Glutamatergic neuron (in vitro differentiated cells): ENCODE measurements around the gene ANO2. TPM values are rescaled to one million over a fixed set of nuclear protein-coding genes. Genes with fewer than 3 reads are reported as not detected.

Source experiments
- DNase-seq: peaks from one replicate; pipeline ENCODE4 v3.0.0; 2022
- H3K27ac Mint-ChIP-seq: one replicate; pipeline ENCODE4 v1.8.0; 2020; ENCODE audit warnings: mild to moderate bottlenecking, mixed read lengths, inconsistent platforms; ENCODE audit not compliant: unreplicated experiment
- H3K27me3 Mint-ChIP-seq: one replicate; pipeline ENCODE4 v1.8.0; 2020; ENCODE audit warnings: mild to moderate bottlenecking, moderate library complexity, mixed read lengths, inconsistent platforms; ENCODE audit not compliant: unreplicated experiment
- H3K36me3 Mint-ChIP-seq: one replicate; pipeline ENCODE4 v1.8.0; 2020; ENCODE audit warnings: mild to moderate bottlenecking, mixed read lengths, inconsistent platforms; ENCODE audit not compliant: unreplicated experiment
- H3K4me1 Mint-ChIP-seq: one replicate; pipeline ENCODE4 v1.8.0; 2020; ENCODE audit warnings: mild to moderate bottlenecking, low read depth, mixed read lengths, inconsistent platforms; ENCODE audit not compliant: unreplicated experiment
- H3K4me3 Mint-ChIP-seq: one replicate; pipeline ENCODE4 v1.8.0; 2020; ENCODE audit warnings: mild to moderate bottlenecking, mixed read lengths, inconsistent platforms; ENCODE audit not compliant: unreplicated experiment
- H3K9me3 Mint-ChIP-seq: one replicate; pipeline ENCODE4 v1.8.0; 2020; ENCODE audit warnings: mild to moderate bottlenecking, moderate library complexity, mixed read lengths, inconsistent platforms; ENCODE audit not compliant: unreplicated experiment
- CTCF ChIP-seq: fragments of 200-600 bp; sonication (generic); IDR thresholded peaks from one replicate; pipeline ENCODE4 v1.5.0; 2021; ENCODE audit not compliant: partially characterized antibody, unreplicated experiment
- total RNA-seq: library from RNA; stranded (reverse); fragmentation: NEBNext Ultra II Directional; extraction: Animal tissue kit (Norgen Biotek cat#: 25700); gene quantifications from one replicate; pipeline ENCODE4 v1.2.1, GENCODE V29; 2021; ENCODE audit not compliant: unreplicated experiment

ANO2 gene
- total RNA-seq, 1 donor from 2014 or later: not detected

- H3K4me1 Mint-ChIP-seq: no peaks in the 10 kb centered on the region
- peaks cover 1% of the 10 kb centered on the region for H3K9me3 Mint-ChIP-seq
- no peak for TF ChIP-seq CTCF
- H3K27ac Mint-ChIP-seq: no peak overlapping the region
- no peaks in the 10 kb centered on the region for H3K36me3 Mint-ChIP-seq
- H3K4me3 Mint-ChIP-seq: no peak overlapping the region
- DNase-seq: no peak
- H3K27me3 Mint-ChIP-seq: no peaks in the 10 kb centered on the region
Measured at GRCh38 chr12:5736527-5736926, 208.5 kb downstream of the ANO2 start.

- no peaks in the 10 kb centered on the region for H3K4me1 Mint-ChIP-seq
- H3K4me3 Mint-ChIP-seq: no peak overlapping the region
- DNase-seq: no peak
- H3K27me3 Mint-ChIP-seq: no peaks in the 10 kb centered on the region
- no peak for TF ChIP-seq CTCF
- no peaks in the 10 kb centered on the region for H3K36me3 Mint-ChIP-seq
- H3K9me3 Mint-ChIP-seq: peaks cover 1% of the 10 kb centered on the region
- no peak overlapping the region for H3K27ac Mint-ChIP-seq
Measured at GRCh38 chr12:5736016-5736415, 209.0 kb downstream of the ANO2 start.

DNA sequence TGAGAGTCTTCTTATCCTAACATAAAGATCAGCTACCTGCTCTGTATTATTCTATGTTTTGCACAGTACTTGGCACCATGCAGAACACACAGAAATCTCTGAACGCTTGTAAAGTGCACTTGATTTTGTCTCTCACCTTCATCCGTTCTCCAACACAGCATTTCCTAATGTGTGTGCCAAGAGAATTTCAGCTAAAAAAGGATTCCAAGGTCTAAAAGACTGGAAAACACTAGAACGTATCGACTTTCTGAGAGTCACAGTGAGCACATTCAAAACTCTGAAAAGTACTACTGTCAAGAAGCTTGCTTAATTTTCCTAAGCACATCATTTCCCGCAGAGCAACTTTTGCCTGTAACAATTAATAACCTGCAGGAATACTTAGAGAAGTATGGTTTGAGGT is 211.1 kb downstream of the ANO2 start:
- Mint-ChIP-seq H3K9me3 (peaks cover 1% of the 10 kb centered on the region), H3K27me3 (no peaks in the 10 kb centered on the region), H3K4me3 (no peak overlapping the region), H3K27ac (no peak overlapping the region), H3K36me3 (no peaks in the 10 kb centered on the region), H3K4me1 (no peaks in the 10 kb centered on the region)
- no peak for TF ChIP-seq CTCF
- DNase-seq: no peak

GRCh38 chr12:5733136-5733755 is 211.8 kb downstream of the ANO2 start:
- H3K4me3 Mint-ChIP-seq: no peak overlapping the region
- H3K36me3 Mint-ChIP-seq: no peaks in the 10 kb centered on the region
- H3K27me3 Mint-ChIP-seq: no peaks in the 10 kb centered on the region
- H3K9me3 Mint-ChIP-seq: no peaks in the 10 kb centered on the region
- DNase-seq: no peak
- no peak for TF ChIP-seq CTCF
- no peak overlapping the region for H3K27ac Mint-ChIP-seq
- no peaks in the 10 kb centered on the region for H3K4me1 Mint-ChIP-seq

DNA sequence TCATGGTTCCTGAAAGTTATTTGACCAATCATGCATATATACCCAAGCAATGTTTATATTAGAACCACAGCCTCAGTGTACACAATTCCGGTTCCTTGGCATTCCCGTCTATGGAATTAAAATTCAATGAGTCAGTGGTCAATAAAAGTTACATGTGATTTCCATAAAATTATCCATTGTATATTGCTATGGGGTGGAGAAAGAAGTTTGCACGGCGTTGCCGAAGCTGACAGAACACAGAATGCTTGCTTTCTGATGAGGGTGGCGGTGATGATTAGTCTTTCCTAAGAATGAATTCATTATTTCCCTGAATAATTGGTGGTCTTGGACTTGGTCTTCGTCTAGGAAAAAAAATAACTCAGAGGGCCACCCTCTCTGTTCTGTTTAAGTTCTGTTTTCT is 214.1 kb downstream of the ANO2 start:
- no peak for DNase-seq
- Mint-ChIP-seq H3K36me3 (no peaks in the 10 kb centered on the region), H3K27me3 (no peaks in the 10 kb centered on the region), H3K4me1 (no peaks in the 10 kb centered on the region), H3K27ac (no peak overlapping the region), H3K9me3 (no peaks in the 10 kb centered on the region), H3K4me3 (no peak overlapping the region)
- no peak for TF ChIP-seq CTCF
